ENCODE data around the gene AQP10.

GRCh38 chr1:154371436-154371835, 50.5 kb downstream of the AQP10 start:
- TF ChIP-seq CTCF (IDR thresholded peaks at IDR 0.05) = no peak
- TF ChIP-seq POLR2A (IDR thresholded peaks at IDR 0.05) = no peak
